Upper lobe of left lung (tissue), 6 donors: ENCODE data around the gene KPNA5. TPM values are rescaled to one million over a fixed set of nuclear protein-coding genes. Genes with fewer than 3 reads are reported as not detected.

Source experiments
- ATAC-seq, 2 donors: fragments of 200-7000 bp; cut with Tn5 transposase; one replicate each; pipeline ENCODE4 v1.9.1; 2022; ENCODE audit warnings: mild to moderate bottlenecking in 2 of 2, moderate library complexity in 2 of 2; ENCODE audit not compliant: low FRiP score in 2 of 2
- DNase-seq, 2 donors: peaks; one replicate each; pipeline ENCODE4 v3.0.0-alpha.2; 2019 to 2020
- H3K27ac ChIP-seq, 4 donors: fragments of 200-600 bp; sonication (generic); one replicate each; pipeline ENCODE4 v1.5.1; 2016 to 2019
- H3K27me3 ChIP-seq, 4 donors: fragments of 200-600 bp; sonication (generic); one replicate each; pipeline ENCODE4 v1.5.1; 2017 to 2019
- H3K36me3 ChIP-seq, 4 donors: fragments of 200-600 bp; sonication (generic); one replicate each; pipeline ENCODE4 v1.5.1; 2016 to 2019
- H3K4me1 ChIP-seq, 4 donors: fragments of 200-600 bp; sonication (generic); one replicate each; pipeline ENCODE4 v1.5.1; 2018 to 2019
- H3K4me3 ChIP-seq, 4 donors: fragments of 200-600 bp; sonication (generic); one replicate each; pipeline ENCODE4 v1.5.1; 2017 to 2019; ENCODE audit warnings: mild to moderate bottlenecking in 2 of 4, moderate library complexity in 1 of 4
- H3K9me3 ChIP-seq, 4 donors: fragments of 200-600 bp; sonication (generic); one replicate each; pipeline ENCODE4 v1.5.1; 2018 to 2019
- CTCF ChIP-seq, 6 experiments: fragments of 450-650 bp in 4 of 6; fragments of 200-600 bp in 2 of 6; sonication (generic) in 2 of 6; IDR thresholded peaks; one replicate each; pipeline ENCODE4 v1.5.1; 2016 to 2019; ENCODE audit warnings: antibody characterized with exemption in 6 of 6
- EP300 ChIP-seq, 4 donors: sonication (generic); formaldehyde crosslinking; IDR thresholded peaks; one replicate each; pipeline ENCODE4 v1.5.1; 2017; ENCODE audit warnings: antibody characterized with exemption in 4 of 4, control low read depth in 2 of 4
- POLR2A ChIP-seq, 4 donors: fragments of 450-650 bp; IDR thresholded peaks; one replicate each; pipeline ENCODE4 v1.5.1; 2016 to 2017; ENCODE audit warnings: antibody characterized with exemption in 4 of 4, mild to moderate bottlenecking in 2 of 4
- POLR2AphosphoS5 ChIP-seq, 2 donors: sonication (generic); formaldehyde crosslinking; IDR thresholded peaks; one replicate each; pipeline ENCODE4 v1.5.1; 2017; ENCODE audit warnings: antibody characterized with exemption in 2 of 2
- WGBS, 2 donors: methylation state at CpG; one replicate each; pipeline ENCODE4 v1.1.5; 2017 to 2018; 5-methylcytosine and 5-hydroxymethylcytosine counted together
- total RNA-seq, 6 donors: library from RNA; depleted of rRNA in 4 of 6; stranded (reverse); fragments of >200 nt in 4 of 6; gene quantifications; one replicate each; pipeline versions ENCODE4 v1.1.0 to v1.2.1, GENCODE V29; 2016 to 2021
- donor health status: DM: no; HTN: no; CAD: no; lungs with moderate emphysema.
- donor health status: DM: no; HTN: yes; CAD: no; lungs with severe emphysema.

The KPNA5 gene
- total RNA-seq, 6 donors from 2014 or later: 3.1 to 20.1 (median 9.2) TPM

- no peaks in the 10 kb centered on the region for H3K27me3 ChIP-seq
- no peaks in the 10 kb centered on the region for H3K36me3 ChIP-seq
- TF ChIP-seq EP300 (IDR thresholded peaks at IDR 0.05) (no peak), CTCF (IDR thresholded peaks at IDR 0.05) (no peak), POLR2A (IDR thresholded peaks at IDR 0.05) (no peak), POLR2AphosphoS5 (IDR thresholded peaks at IDR 0.05) (no peak)
- no peak for DNase-seq
- ATAC-seq: no peak
- WGBS, 2 donors: 78 to 87% methylated on average over 5 of the region's 5 CpGs
- H3K4me3 ChIP-seq: no peak overlapping the region
- no peaks in the 10 kb centered on the region for H3K4me1 ChIP-seq
- H3K27ac ChIP-seq: no peak overlapping the region
- no peaks in the 10 kb centered on the region for H3K9me3 ChIP-seq
Measured at GRCh38 chr6:116745176-116745575, 64.2 kb downstream of the KPNA5 start.

GRCh38 chr6:116761779-116762178, 80.8 kb downstream of the KPNA5 start:
- TF ChIP-seq CTCF (IDR thresholded peaks at IDR 0.05): no peak
- TF ChIP-seq POLR2AphosphoS5 (IDR thresholded peaks at IDR 0.05): no peak
- no peaks in the 10 kb centered on the region for H3K9me3 ChIP-seq
- H3K4me1 ChIP-seq: peaks cover 4 to 20% (median 12%) of the 10 kb centered on the region in 4 donors
- DNase-seq: no peak
- H3K27ac ChIP-seq: no peak overlapping the region
- ATAC-seq: no peak
- H3K36me3 ChIP-seq: no peaks in the 10 kb centered on the region
- H3K27me3 ChIP-seq: peaks cover 0 to 22% (median 8%) of the 10 kb centered on the region in 4 donors
- no peak overlapping the region for H3K4me3 ChIP-seq
- WGBS, 2 donors: 81 to 82% methylated on average over 4 of the region's 4 CpGs

GRCh38 chr6:116762235-116762634, 81.2 kb downstream of the KPNA5 start:
- ATAC-seq: no peak
- Histone ChIP-seq H3K27me3 (peaks cover 0 to 22% (median 8%) of the 10 kb centered on the region in 4 donors), H3K36me3 (no peaks in the 10 kb centered on the region), H3K27ac (no peak overlapping the region), H3K9me3 (no peaks in the 10 kb centered on the region), H3K4me1 (peaks cover 4 to 20% (median 12%) of the 10 kb centered on the region in 4 donors), H3K4me3 (no peak overlapping the region)
- WGBS, 2 donors: 88 to 95% methylated on average over 1 of the region's 1 CpG
- TF ChIP-seq CTCF (IDR thresholded peaks at IDR 0.05) (no peak), EP300 (IDR thresholded peaks at IDR 0.05) (no peak), POLR2AphosphoS5 (IDR thresholded peaks at IDR 0.05) (no peak), POLR2A (IDR thresholded peaks at IDR 0.05) (no peak)
- no peak for DNase-seq

GRCh38 chr6:116763048-116763447, 82.0 kb downstream of the KPNA5 start:
- Histone ChIP-seq H3K27me3 (peaks cover 0 to 22% (median 8%) of the 10 kb centered on the region in 4 donors), H3K4me1 (peaks cover 4 to 20% (median 12%) of the 10 kb centered on the region in 4 donors), H3K9me3 (no peaks in the 10 kb centered on the region), H3K36me3 (no peaks in the 10 kb centered on the region), H3K27ac (no peak overlapping the region), H3K4me3 (no peak overlapping the region)
- TF ChIP-seq EP300 (IDR thresholded peaks at IDR 0.05) (no peak), POLR2A (IDR thresholded peaks at IDR 0.05) (no peak), POLR2AphosphoS5 (IDR thresholded peaks at IDR 0.05) (no peak), CTCF (IDR thresholded peaks at IDR 0.05) (no peak)
- DNase-seq (no peak), ATAC-seq (no peak)

GRCh38 chr6:116763906-116764628, 83.1 kb downstream of the KPNA5 start:
- WGBS, 2 donors: 78 to 86% methylated on average over 11 of the region's 11 CpGs
- Histone ChIP-seq H3K9me3 (no peaks in the 10 kb centered on the region), H3K4me3 (peak overlapping the region in 3 of 4 donors; percentile 49 to 58 (median 57)), H3K4me1 (peaks cover 4 to 20% (median 12%) of the 10 kb centered on the region in 4 donors), H3K36me3 (no peaks in the 10 kb centered on the region), H3K27ac (peak overlapping the region in 2 of 4 donors; percentile 23 to 82), H3K27me3 (peaks cover 0 to 22% (median 8%) of the 10 kb centered on the region in 4 donors)
- DNase-seq (no peak), ATAC-seq (peak; percentile 15 to 20)
- TF ChIP-seq POLR2AphosphoS5 (IDR thresholded peaks at IDR 0.05) (no peak), EP300 (IDR thresholded peaks at IDR 0.05) (no peak), POLR2A (IDR thresholded peaks at IDR 0.05) (no peak), CTCF (IDR thresholded peaks at IDR 0.05) (no peak)
